Activated naive CD8-positive, alpha-beta T cell treated with anti-CD3 and anti-CD28 coated beads, Interleukin-2, amount 10 ng/mL, durations not matched to agents 7 days and 5 days (primary cell): ENCODE results near the gene MOB3B. TPM values are rescaled to one million over a fixed set of nuclear protein-coding genes. Genes with fewer than 3 reads are reported as not detected.

Source experiments
- ATAC-seq: fragments of 150-1000 bp; cut with Tn5 transposase; one replicate; pipeline ENCODE4 v1.10.0; 2021; ENCODE audit warnings: low read depth, moderate library complexity
- POLR2A ChIA-PET: fragments of 350-600 bp; sonication (Branson Sonifier 250); formaldehyde crosslinking; loops from one replicate; lab custom pipeline; 2021; ENCODE audit warnings: antibody characterized with exemption; lab: Charles Lee
- DNase-seq: peaks from one replicate; pipeline ENCODE4 v3.0.0; 2021
- H3K27ac Mint-ChIP-seq: one replicate; pipeline ENCODE4 v1.8.0; 2022; ENCODE audit warnings: mild to moderate bottlenecking, mixed read lengths
- H3K27me3 Mint-ChIP-seq: one replicate; pipeline ENCODE4 v1.8.0; 2022; ENCODE audit warnings: mild to moderate bottlenecking, moderate library complexity, mixed read lengths
- H3K36me3 Mint-ChIP-seq: one replicate; pipeline ENCODE4 v1.8.0; 2021; ENCODE audit warnings: mild to moderate bottlenecking, mixed read lengths
- H3K4me1 Mint-ChIP-seq: one replicate; pipeline ENCODE4 v1.8.0; 2021; ENCODE audit warnings: mixed read lengths
- H3K4me3 Mint-ChIP-seq: one replicate; pipeline ENCODE4 v1.8.0; 2022; ENCODE audit warnings: mild to moderate bottlenecking, moderate library complexity, mixed read lengths
- H3K9me3 Mint-ChIP-seq: one replicate; pipeline ENCODE4 v1.8.0; 2021; ENCODE audit warnings: mixed read lengths
- total RNA-seq, 2 experiments: library from RNA; stranded (reverse); gene quantifications; one replicate each; pipeline ENCODE4 v1.2.3, GENCODE V29; 2021

The MOB3B gene
- total RNA-seq, 2 experiments from 2014 or later, result 3.2 to 3.6 TPM

DNA sequence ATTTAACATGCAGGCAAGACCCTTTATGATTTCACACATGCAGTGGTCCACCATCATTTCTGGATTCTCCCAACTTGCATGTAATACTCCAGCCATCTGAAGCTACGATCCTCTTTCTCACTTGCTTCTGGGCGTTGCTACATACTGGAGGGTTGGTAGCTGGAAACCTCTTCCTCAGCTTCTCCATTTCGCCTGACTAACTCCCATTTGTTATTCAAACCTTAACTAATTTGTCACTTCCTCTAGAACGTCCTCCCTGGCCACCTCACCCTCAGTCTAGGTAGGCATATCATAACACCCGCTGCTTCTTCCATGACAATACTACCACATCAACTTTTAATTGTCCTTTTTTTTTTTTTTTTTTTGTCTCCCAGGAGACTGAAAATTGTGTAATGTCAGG, 160.0 kb downstream of the MOB3B start:
- no peak overlapping the region for H3K4me3 Mint-ChIP-seq
- peaks cover 49% of the 10 kb centered on the region for H3K4me1 Mint-ChIP-seq
- peaks cover 9% of the 10 kb centered on the region for H3K27me3 Mint-ChIP-seq
- ATAC-seq (no peak), DNase-seq (no peak)
- peaks cover 4% of the 10 kb centered on the region for H3K9me3 Mint-ChIP-seq
- POLR2A ChIA-PET, result interaction anchor here (0.9 kb wide), 1 partner anchor 15 kb away, joined by 3 read pairs; no protein-coding TSS in a partner anchor
- H3K27ac Mint-ChIP-seq, result peak overlapping the region; percentile 32
- H3K36me3 Mint-ChIP-seq, result peaks cover 14% of the 10 kb centered on the region

DNA sequence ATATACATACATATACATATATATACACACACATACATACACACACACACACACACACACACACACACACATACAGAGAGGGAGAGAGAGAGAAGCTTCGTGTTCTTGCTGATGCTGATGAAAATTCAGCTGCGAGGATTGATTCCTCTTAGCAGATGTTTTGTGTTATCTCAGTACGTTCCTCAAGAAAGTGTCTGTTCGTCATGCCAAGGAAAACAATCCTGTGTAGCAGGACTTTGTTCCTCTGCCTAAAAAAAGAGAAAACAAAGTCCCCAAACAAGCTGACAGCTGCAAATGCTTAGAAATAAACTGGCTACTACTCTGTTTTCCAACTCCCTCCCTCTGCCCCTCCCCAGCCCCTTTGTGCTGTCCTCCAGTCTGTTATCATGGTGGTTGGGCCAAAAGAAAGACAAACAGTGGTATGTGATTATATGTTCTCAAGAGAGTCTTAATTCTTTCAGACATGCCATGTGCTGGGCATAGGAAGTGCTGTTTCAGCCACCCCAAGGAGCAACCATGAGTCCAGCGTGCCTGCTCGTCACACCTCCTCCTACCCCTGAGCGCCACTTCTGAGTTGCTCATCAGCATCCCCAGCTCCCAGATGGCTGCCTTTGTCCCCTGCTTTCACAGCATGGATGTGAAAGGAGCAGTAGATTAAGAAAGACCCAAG, 161.2 kb downstream of the MOB3B start:
- peaks cover 49% of the 10 kb centered on the region for H3K4me1 Mint-ChIP-seq
- H3K27me3 Mint-ChIP-seq, result peaks cover 6% of the 10 kb centered on the region
- peaks cover 12% of the 10 kb centered on the region for H3K36me3 Mint-ChIP-seq
- peaks cover 2% of the 10 kb centered on the region for H3K9me3 Mint-ChIP-seq
- peak overlapping the region; percentile 88 for H3K27ac Mint-ChIP-seq
- DNase-seq (no peak), ATAC-seq (no peak)
- no peak overlapping the region for H3K4me3 Mint-ChIP-seq
- POLR2A ChIA-PET, result interaction anchor here (2.6 to 3.2 kb wide), 2 partner anchors 10 to 205 kb away, joined by 9 to 21 read pairs; partner anchors contain the start of gene C9orf72

DNA sequence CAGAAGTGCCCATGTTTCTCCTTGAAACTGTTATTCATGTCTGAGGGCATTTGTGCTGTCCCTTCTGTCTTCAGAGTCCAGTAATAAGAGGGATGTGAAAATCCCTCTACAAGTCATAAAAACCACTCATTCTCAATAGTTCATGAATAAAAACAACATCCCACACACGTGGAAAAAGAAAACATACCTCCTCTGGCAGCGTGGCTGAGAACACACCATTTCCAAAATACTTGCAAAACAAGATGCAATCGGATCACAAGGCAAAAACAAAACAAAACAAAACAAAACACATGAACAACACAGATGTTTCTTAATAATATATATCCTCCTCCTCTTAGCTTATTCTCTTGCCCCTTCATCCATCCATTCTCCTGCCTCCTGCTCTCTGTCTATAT, 161.7 kb downstream of the MOB3B start:
- Mint-ChIP-seq H3K27ac (peak overlapping the region; percentile 88), H3K4me1 (peaks cover 49% of the 10 kb centered on the region), H3K36me3 (peaks cover 12% of the 10 kb centered on the region), H3K9me3 (peaks cover 2% of the 10 kb centered on the region), H3K4me3 (peak overlapping the region; percentile 4), H3K27me3 (peaks cover 6% of the 10 kb centered on the region)
- no peak for DNase-seq
- ATAC-seq, result no peak
- POLR2A ChIA-PET, result interaction anchor here (1.5 to 3.2 kb wide), 3 partner anchors 10 to 205 kb away, joined by 4 to 21 read pairs (median 9); partner anchors contain the start of gene C9orf72

DNA sequence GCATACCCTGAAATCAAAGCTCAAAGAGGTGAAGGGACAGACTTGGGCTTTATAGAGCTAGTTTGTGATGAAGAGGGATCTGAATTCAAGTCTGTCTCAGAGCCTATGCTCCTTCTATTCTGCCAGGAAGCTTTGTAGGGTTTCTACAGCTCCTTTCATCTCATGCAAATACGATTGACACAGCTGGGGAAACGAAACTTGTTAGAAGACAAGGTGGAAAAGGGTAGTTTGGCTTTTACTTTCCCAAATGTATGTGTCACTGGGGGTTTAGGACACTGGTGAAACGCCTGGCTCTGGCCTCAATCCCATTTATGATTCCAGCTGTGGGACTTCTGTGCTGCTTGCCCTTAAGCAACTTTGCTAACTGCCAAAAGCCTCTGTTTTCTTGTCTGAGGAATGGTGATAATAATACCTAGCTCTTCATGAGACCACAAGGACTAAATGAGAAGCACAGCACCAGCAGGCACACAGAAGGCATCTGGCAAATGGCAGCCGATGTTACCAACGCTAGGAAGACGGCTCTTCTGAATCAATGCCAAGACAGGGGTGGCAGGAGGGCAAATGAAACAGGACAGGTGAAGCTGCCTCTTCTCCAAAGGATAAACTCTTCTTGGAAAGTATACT, 162.3 kb downstream of the MOB3B start:
- peaks cover 49% of the 10 kb centered on the region for H3K4me1 Mint-ChIP-seq
- H3K27me3 Mint-ChIP-seq, result peaks cover 6% of the 10 kb centered on the region
- H3K36me3 Mint-ChIP-seq, result peaks cover 12% of the 10 kb centered on the region
- H3K4me3 Mint-ChIP-seq, result peak overlapping the region; percentile 69
- ATAC-seq, result peak; percentile 37
- POLR2A ChIA-PET, result interaction anchor here (0.7 to 3.2 kb wide), 5 partner anchors 11 to 206 kb away, joined by 3 to 21 read pairs (median 4); partner anchors contain the start of gene C9orf72
- peaks cover 2% of the 10 kb centered on the region for H3K9me3 Mint-ChIP-seq
- DNase-seq, result no peak
- H3K27ac Mint-ChIP-seq, result peak overlapping the region; percentile 88

DNA sequence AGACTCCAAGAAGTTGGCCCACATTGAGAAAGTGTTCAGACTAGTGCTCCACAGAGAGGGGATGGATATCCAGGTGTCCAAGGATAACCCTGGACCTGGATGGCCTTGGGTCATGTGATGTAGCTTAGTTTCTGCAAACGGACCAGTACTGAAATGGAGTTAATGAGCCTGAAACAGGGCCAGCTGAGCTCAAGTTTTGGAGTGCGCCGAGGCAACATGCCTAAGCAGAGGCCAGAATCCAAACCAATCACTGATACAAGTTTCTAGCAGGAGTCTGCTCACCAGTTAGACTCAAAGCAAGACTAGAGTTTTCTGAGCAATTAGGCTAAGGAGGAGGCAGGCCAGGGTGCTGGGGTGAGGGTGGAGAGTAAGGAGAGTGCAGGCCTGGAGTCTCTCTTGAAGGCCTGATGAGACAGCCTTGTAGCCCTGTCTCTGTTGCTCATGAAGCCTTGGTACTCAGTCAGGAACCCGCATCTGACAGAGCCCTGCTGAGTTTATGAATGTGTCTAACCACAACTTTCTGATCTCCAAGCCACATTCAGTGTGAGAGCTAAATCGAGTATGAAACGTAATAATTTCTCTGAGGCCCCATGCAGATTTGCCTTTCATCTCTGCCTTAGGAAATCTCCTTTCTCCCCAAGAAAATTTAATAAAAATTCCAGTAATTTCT, 163.8 kb downstream of the MOB3B start:
- Mint-ChIP-seq H3K27me3 (peaks cover 2% of the 10 kb centered on the region), H3K36me3 (peaks cover 7% of the 10 kb centered on the region), H3K4me1 (peaks cover 47% of the 10 kb centered on the region), H3K4me3 (peak overlapping the region; percentile 69), H3K27ac (peak overlapping the region; percentile 88), H3K9me3 (peaks cover 1% of the 10 kb centered on the region)
- peak; percentile 56 for DNase-seq
- peak; percentile 98 for ATAC-seq
- POLR2A ChIA-PET, result interaction anchor here (0.7 to 3.2 kb wide), 5 partner anchors 8 to 207 kb away, joined by 3 to 21 read pairs (median 9); partner anchors contain the start of gene C9orf72

DNA sequence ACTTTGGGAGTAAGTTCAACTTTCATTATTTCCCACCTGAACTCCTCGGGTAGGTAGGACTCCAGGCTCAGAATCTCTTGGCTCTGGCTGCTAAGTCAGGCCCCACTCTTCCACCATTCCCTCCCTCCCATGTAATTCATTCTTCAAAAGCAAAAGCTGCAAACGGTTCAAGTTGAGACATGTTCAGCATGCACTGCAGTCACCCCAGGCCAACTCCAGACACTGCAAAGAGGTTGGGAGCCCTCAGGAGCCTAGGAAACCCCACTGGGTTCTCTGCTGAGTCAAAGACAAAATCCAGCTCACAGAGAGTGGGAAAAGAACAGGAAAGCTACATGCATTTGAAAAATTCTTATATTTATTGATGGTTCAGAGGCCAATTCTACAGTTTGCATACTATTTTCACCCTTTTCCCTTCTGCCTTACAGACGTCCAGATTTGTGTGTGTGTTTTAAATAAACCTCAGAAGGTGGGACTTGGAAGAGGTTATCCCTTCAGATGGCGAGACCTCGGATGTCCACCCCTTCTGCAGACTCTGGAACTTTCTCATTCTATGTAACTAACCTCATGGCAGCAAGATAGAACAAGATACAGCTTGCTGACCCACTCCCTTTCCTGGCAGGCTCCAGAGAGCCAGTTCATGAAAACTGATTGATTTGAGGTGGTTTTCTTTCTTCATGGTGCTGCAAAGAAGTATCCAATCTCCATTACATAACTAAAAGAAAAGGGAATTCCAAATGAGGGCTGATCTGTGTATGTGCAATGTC, 167.0 kb downstream of the MOB3B start:
- peaks cover 37% of the 10 kb centered on the region for H3K4me1 Mint-ChIP-seq
- no peak for ATAC-seq
- no peak overlapping the region for H3K4me3 Mint-ChIP-seq
- no peaks in the 10 kb centered on the region for H3K9me3 Mint-ChIP-seq
- peak overlapping the region; percentile 58 for H3K27ac Mint-ChIP-seq
- peaks cover 11% of the 10 kb centered on the region for H3K36me3 Mint-ChIP-seq
- no peak for DNase-seq
- no peaks in the 10 kb centered on the region for H3K27me3 Mint-ChIP-seq
- POLR2A ChIA-PET, result no interaction called here

DNA sequence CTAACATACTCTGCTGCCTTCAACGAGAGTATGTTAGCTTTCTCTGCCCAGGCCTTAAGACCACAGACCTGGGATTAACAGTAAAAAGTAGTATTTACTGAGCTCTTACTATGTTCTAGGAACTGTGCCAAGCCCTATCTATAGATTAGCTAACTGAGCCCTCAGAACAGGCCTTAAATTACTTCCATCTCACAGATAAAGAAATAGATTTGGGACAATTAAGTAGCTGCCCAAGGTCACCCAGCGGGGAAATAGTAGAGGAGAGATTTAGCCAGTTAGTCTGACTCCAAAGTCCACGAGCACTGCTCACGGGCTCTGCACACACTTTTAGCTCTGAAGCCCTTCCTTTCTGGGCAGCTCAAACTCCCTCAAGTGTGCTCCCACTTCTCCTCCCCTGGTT, 168.1 kb downstream of the MOB3B start:
- ATAC-seq (no peak), DNase-seq (no peak)
- POLR2A ChIA-PET, result no interaction called here
- Mint-ChIP-seq H3K9me3 (no peaks in the 10 kb centered on the region), H3K4me1 (peaks cover 30% of the 10 kb centered on the region), H3K27me3 (no peaks in the 10 kb centered on the region), H3K27ac (no peak overlapping the region), H3K36me3 (peaks cover 12% of the 10 kb centered on the region), H3K4me3 (no peak overlapping the region)

DNA sequence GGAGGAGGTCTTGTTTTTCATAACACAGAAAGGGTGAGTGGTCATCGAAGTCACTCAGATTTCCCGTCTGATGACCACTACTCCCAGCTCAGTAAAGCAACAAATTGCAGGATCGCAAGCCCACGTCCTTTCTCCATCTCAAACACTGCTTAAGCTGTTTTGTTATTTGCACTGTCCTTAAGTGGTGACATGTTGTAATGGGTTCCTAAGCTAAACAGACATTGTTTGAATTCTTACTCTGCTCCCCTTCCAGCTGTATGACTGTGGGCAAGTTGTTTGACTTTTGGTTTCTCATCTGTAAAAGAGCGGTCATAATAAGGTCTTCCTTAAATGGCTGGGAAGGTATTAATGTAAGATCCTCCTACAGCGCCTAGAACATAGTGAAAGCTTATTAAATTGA, 169.9 kb downstream of the MOB3B start:
- ATAC-seq, result no peak
- Mint-ChIP-seq H3K27ac (no peak overlapping the region), H3K36me3 (peaks cover 12% of the 10 kb centered on the region), H3K9me3 (no peaks in the 10 kb centered on the region), H3K4me1 (peaks cover 15% of the 10 kb centered on the region), H3K4me3 (no peak overlapping the region), H3K27me3 (peaks cover 2% of the 10 kb centered on the region)
- no peak for DNase-seq
- POLR2A ChIA-PET, result no interaction called here

DNA sequence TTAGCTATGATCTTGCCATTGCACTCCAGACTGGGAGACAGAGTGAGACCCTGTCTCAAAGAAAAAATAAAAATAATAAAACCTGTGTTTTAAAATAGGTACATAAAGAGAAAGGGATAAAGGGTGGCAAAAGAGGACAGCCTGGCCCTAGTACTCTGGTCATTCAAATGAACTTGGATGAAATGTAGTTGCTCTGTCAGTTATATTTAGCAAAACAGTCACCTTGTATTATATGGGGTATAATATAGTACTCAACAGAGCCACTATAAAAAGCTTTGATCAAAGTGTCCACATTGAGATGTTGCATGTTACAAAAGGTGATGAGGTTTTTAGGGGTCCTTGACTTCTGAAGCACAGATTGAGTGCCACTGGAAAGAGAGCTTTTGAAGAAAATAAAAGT, 171.6 kb downstream of the MOB3B start:
- H3K27ac Mint-ChIP-seq, result no peak overlapping the region
- peaks cover 2% of the 10 kb centered on the region for H3K27me3 Mint-ChIP-seq
- no peaks in the 10 kb centered on the region for H3K9me3 Mint-ChIP-seq
- H3K36me3 Mint-ChIP-seq, result peaks cover 15% of the 10 kb centered on the region
- ATAC-seq (no peak), DNase-seq (no peak)
- POLR2A ChIA-PET, result interaction anchor here (0.9 to 1.1 kb wide), 2 partner anchors 8 to 21 kb away, joined by 3 to 5 read pairs; no protein-coding TSS in a partner anchor
- no peak overlapping the region for H3K4me3 Mint-ChIP-seq
- H3K4me1 Mint-ChIP-seq, result peaks cover 30% of the 10 kb centered on the region

DNA sequence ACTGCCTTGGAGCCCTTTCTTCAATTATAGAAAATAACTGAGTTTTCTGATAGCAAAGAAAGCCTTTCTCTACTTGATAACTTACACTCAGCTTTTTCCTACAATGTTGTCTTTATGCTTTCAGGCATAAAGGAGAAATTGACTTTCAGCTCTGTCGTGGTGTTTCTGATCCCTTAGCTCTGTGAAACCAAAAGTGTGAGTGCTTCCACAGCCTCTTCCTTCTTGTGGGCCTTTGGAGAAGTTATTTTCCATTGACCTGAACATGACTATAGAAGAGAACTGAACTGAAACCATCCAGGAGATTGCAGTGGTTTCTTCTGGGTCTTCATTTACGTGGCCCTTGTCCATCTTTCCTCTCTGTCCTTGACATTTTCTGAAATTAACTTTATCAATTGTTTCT, 173.2 kb downstream of the MOB3B start:
- H3K4me3 Mint-ChIP-seq, result no peak overlapping the region
- H3K27me3 Mint-ChIP-seq, result peaks cover 2% of the 10 kb centered on the region
- H3K36me3 Mint-ChIP-seq, result peaks cover 17% of the 10 kb centered on the region
- H3K4me1 Mint-ChIP-seq, result peaks cover 42% of the 10 kb centered on the region
- ATAC-seq (no peak), DNase-seq (no peak)
- no peaks in the 10 kb centered on the region for H3K9me3 Mint-ChIP-seq
- POLR2A ChIA-PET, result no interaction called here
- H3K27ac Mint-ChIP-seq, result no peak overlapping the region

DNA sequence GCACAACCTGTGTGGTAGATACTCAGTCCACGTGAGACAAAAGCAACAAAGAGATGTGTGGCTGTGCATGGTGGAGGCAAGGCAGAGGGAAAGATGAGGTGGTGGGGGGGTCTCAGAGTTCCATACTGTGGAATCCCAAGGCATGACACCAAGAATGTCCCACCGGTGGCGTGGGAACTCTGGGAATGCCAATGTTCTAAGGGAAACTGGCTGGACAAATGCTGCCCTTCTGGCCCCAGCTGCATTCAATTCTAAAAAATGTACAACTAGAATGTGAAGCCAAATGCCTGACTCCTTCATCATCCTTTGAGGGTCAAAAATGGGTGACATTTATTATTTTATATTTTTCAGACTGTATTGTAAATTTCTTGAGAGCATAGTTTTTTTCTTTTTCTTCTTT, 174.4 kb downstream of the MOB3B start:
- H3K27me3 Mint-ChIP-seq, result peaks cover 2% of the 10 kb centered on the region
- H3K4me3 Mint-ChIP-seq, result no peak overlapping the region
- H3K9me3 Mint-ChIP-seq, result no peaks in the 10 kb centered on the region
- DNase-seq (no peak), ATAC-seq (no peak)
- POLR2A ChIA-PET, result interaction anchor here (1.0 to 3.0 kb wide), 2 partner anchors 11 to 14 kb away, joined by 3 to 12 read pairs; no protein-coding TSS in a partner anchor
- H3K4me1 Mint-ChIP-seq, result peaks cover 43% of the 10 kb centered on the region
- H3K27ac Mint-ChIP-seq, result no peak overlapping the region
- peaks cover 16% of the 10 kb centered on the region for H3K36me3 Mint-ChIP-seq

DNA sequence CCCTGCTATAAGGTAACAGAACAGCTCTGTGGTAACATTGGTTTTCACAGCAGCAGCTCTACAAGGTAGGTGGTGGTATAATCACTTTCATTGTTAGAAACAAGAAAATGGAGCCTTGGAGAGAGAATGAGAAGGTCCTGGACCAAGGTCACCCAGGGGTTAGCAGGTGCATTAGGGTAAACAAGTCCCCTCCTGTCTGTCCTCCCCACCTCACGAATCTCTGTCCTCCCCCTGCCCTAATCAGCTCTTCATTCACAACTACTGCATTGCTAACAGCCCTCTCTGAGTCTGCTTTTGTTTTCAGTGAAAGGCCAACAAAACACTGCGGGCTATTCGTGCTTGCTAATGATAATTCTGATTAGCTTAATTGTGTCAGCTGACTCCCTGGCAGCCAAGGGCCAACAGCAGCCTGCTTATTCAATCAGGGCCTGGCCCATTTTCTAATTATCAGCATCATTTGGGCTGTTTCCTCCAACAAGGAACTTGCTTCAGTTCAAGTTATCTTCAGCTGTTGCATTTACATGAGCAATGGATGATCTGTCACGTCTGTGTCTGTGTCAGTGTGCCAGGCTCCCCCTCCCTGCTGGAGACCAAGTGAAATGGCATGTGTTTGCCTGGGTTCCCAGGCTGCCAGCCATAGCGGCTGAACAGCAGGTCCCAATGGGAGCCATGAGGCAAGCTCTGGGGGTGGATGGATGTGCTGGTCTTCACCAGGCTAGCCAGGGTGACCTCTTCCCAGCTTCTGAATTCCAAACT, 176.0 kb downstream of the MOB3B start:
- peak overlapping the region; percentile 51 for H3K4me3 Mint-ChIP-seq
- ATAC-seq (peak; percentile 80), DNase-seq (no peak)
- H3K4me1 Mint-ChIP-seq, result peaks cover 51% of the 10 kb centered on the region
- H3K36me3 Mint-ChIP-seq, result peaks cover 11% of the 10 kb centered on the region
- POLR2A ChIA-PET, result interaction anchor here (1.2 to 3.0 kb wide), 2 partner anchors 12 to 176 kb away, joined by 4 to 12 read pairs; partner anchors contain the start of gene MOB3B
- H3K27ac Mint-ChIP-seq, result peak overlapping the region; percentile 80
- H3K27me3 Mint-ChIP-seq, result peaks cover 2% of the 10 kb centered on the region
- H3K9me3 Mint-ChIP-seq, result no peaks in the 10 kb centered on the region
